Left hindlimb (tissue), 1 donor: Measurements from ENCODE around the gene HSF2BP.
"Not testable (repeated sequence)": the region's sequence is repeated elsewhere in the genome, so short reads cannot be mapped to it uniquely, and the experiment has no call there.

ENCODE experiments used
- DNase-seq: peaks from one replicate; pipeline ENCODE4 v3.0.0-alpha.2; 2018

HSF2BP gene

GRCh38 chr21:43687566-43688399 lies 28.5 kb upstream of the HSF2BP start:
- DNase-seq, result no peak

- no peak for DNase-seq
Measured at GRCh38 chr21:43686811-43687565, 27.7 kb upstream of the HSF2BP start.

GRCh38 chr21:43684424-43684823 lies 25.1 kb upstream of the HSF2BP start:
- DNase-seq, result no peak

GRCh38 chr21:43681650-43682049 lies 22.4 kb upstream of the HSF2BP start:
- no peak for DNase-seq

DNA sequence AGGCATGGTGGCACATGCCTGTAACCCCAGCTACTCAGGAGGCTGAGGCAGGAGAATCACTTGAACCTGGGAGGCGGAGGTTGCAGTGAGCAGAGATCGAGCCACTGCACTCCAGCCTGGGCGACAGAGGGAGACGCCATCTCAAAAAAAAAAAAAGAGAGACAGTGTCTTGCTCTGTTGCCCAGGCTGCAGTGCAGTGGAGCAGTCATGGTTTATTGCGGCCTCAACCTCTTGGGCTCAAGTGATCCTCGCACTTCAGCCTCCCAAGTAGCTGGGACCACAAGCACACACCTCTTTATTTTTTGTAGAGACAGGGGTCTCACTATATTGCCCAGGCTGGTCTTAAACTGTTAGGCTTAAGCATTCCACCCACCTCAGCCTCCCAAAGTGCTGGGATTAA lies 21.1 kb upstream of the HSF2BP start:
- not testable (repeated sequence) for DNase-seq

DNA sequence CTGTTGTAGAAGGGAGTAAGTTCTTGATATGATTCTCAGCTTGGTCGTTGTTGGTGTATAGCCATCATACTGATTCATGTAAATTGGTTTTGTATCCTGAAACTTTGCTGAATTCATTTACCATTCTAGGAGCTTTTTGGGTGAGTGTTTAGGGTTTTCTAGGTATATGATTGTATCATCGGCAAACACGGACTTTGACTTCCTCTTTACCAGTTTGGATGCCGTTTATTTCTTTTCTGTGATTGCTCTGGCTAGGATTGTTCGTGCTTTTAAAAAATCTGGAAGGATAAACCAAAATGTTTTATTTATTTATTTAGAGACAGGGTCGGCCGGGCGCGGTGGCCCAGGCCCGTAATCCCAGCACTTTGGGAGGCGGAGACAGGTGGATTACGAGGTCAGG lies 20.7 kb upstream of the HSF2BP start:
- DNase-seq, result no peak

DNA sequence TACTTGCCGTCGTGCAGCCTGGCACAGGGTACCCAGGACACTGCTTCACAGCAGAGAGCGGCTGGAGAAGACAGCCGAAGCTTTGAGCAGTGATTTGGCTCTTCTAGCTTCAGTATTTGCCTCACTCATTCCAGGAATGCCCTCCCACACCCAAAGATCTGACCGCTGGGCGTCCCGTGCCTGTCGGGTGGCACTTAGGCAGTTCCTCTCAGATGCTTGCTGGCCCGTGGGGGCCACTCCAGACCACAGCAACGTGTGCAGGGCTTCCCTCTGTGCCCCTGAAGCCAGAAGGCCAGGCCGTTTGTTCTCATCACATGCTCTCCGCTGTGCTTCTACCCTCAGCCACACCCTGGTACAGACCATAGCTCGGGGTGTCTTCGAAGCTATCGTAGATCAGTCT lies 17.1 kb upstream of the HSF2BP start:
- DNase-seq, result no peak

GRCh38 chr21:43675871-43676270 lies 16.6 kb upstream of the HSF2BP start:
- no peak for DNase-seq

DNA sequence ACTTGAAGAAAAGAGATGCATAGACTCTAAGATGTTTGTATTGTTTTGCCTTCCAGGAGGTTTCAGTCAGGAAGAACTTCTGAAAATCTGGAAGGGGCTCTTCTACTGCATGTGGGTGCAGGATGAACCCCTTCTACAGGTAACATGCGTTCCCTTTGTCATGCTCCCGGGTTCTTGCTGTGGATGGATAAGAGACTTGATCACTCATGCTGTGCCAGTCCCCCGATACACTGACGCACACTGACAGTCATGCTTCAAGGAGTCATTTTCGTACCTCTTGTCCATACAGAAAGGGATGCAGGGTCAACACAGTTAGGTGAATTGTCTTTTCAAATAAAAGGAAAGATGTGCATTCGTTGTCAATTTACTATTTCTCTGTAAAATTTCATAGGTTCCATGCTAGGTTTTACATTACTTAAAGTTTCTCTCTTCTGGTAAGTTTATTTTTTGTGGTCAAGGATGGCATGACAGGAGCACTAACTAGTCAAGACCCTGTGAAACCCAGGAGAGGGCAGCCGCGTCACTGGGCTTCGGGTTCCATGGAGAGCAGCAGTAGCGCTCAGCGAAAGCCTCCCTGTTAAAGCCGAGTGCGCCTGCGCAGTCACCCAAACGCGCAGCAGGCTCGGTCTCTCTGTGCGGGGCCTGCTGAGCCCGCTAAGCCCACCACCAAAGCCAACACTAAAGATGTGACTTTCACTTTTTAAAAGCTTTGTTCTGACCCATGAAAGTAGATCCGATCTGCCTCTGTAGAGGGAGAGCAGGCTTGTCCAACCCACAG lies 10.7 kb upstream of the HSF2BP start:
- no peak for DNase-seq

DNA sequence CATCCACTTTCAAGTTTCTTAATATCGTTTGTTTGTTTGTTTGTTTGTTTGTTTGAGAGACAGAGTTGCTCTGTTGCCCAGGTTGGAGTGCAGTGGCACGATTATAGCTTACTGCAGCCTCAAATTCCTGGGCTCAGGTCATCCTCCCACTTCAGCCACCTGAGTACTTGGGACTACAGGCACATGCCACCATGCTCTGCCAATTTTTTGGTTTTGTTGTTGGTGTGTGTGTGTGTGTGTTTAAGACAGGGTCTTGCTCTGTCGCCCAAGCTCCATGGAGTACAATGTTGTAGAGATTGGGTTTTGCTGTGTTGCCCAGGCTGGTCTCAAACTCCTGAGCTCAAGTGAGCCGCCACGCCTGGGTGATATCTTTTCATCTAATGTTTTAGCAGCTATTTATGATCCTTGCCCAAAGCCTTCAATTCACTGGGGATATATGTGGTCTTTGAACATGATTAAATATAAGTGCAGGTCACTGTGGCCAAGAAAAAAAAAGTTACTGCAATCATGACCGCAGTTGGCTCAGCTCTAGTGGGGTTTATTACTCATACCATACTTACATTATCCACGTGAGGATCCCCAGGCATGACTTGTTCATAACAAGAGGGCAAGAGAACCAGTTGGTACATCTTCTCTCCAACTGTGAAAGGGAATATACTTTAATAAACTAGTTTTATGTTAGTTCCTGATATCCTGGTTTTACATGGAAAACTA lies 8.1 kb upstream of the HSF2BP start:
- DNase-seq, result no peak

DNA sequence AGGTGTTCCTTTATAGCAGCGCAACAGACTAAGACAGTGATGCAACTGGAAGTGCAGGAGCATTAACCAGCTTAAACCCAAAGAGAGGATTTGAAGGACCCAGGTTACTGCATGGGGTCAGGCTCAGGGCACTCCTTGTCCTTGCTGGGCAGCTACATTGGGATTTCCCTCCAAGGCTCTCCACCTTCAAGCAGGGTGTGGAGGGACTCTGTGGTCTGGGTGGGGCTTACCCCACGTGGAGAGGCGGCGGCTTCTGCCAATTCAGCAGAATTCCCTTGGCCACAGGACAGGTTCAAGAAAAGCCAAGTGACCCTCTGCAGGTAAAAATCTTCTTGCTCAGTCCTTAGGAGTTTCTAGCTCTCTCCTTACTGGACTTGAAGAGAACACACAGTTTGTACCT lies 6.6 kb upstream of the HSF2BP start:
- no peak for DNase-seq

DNA sequence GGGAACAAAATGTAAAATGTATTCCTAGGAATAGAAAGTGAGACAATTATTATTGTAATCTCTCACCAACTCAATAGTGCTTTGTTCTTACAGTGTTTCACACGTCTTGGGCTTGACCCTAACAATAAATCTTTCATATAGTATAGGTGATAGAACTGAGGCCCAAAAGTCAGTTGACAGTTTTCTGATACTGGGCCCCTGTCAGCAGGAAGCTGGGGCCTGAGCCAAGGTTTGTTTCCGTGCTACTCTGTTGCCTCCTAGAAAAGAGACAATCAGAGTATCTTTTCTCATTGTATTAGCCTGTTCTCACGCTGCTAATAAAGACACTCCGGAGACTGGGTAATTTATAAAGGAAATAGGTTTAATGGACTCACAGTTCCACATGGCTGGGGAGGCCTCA lies 5.1 kb upstream of the HSF2BP start:
- DNase-seq, result no peak

DNA sequence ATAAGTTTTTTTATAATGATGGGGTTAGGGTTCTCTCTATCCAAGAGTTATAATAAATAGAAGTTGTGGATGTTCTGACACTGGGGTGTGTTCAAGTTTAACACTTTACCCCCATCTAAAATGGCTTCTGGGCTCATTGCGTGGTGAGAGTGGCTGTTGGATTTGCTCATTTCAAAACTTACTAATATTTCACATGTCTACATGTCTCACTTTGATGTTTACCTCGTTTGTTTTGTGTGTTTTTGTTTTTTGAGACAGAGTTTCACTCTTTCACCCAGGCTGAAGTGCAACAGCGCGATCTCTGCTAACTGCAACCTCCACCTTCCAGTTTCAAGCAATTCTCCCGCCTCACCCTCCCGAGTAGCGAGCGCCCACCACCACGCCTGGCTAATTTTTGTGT lies 3.7 kb upstream of the HSF2BP start:
- no peak for DNase-seq

- no peak for DNase-seq
Measured at GRCh38 chr21:43662286-43662685, 3.0 kb upstream of the HSF2BP start.

- no peak for DNase-seq
Measured at GRCh38 chr21:43658769-43659135, 536 bp downstream of the HSF2BP start.

DNA sequence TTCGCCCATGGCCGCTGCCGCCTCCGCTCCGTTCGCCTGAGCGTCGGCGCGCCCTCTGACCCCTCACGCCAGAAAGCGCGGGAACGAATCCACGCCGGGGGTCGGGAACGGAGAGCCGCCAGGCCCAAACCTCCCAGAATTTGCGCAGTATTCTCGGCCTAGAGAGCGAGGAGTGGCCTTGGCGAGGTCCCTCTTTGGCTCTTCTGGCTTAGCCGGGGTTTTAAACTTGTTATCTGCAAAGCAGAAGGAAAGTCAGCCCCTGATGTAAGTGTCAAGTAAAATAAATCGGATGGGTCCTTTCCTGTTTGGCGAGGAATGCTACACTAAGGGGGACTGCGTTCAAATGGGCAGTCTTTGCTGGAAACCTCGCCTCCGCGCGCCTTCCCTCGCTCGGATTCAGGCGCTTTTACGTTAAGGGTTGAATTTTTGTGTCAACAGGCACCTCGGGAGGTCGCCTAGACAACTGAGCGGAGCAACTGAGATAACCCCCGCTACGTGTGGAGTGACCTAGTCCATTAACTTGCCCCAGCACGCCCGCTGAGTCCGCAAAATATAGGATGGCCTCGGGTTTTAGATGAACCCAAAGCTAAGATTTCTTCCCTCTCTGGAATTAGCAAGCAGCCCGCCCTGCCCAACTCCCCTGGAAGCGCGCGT lies 1.1 kb downstream of the HSF2BP start:
- DNase-seq, result no peak

DNA sequence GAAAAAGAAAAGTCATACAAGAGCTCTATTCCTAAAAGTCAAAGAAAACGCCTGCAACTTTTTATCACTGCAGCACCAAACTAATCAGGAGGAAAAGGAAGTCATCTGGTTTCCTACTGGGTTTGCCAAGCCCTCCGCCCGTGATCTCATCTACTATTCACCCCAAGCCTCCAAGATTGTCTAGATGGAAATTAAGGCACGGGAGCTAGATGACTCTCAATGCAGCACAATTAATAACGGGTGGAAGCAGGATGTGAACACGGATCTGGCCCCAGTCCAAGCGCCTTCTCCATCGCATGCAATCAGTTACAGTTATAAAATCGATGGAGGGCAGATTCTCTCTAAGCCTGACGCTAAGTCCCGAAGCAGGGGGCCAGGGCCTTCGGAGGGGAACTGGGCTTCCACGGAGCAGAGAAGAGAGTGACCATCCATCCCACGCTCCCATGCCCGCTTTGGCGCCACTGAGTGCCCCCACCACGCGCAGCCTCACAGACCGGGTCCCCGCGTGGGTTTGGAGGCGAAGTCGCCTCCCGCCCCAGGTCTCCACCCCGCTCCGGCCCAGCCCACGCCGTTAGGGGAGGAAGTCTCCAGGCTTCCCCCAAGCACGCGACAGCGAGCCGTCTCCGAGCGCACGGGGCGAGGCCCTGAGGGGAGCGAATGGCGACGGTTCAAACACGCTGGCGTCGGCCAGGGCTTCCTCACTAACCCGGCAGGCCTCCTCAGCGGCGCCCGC lies 1.8 kb downstream of the HSF2BP start:
- no peak for DNase-seq

DNA sequence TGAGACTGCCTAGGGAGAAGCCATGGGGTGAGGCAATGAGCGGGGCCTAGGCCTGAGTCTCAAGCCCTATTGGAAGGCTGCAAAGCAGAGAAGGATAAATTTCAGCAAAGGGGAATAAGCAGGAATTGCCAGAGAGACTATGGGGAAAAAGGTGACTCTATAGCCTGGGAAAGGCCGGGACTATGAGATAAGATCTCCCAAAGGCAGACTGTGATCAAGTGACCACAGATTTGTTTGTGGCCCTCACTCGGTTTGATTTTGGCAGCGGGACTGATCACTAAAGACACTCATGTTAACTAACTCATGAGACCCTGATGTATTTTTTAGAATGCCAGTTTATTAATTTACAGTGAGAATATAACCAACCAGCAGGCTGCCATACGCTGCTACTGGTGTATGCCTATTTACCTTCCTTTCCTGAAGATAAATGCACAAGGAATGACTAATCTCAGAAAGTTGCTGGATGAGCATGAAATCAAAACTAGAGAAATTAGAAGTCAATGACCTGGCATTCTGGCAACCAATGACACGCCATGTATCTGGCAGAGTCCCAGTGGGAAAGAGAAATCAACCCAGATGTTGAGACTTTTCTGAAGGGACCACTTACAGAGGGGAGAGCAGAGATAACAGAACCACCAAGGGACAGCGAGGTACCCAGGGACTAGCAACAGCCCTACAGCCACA lies 4.3 kb downstream of the HSF2BP start:
- DNase-seq, result no peak

- DNase-seq, result no peak
Measured at GRCh38 chr21:43653626-43654025, 5.7 kb downstream of the HSF2BP start.

DNA sequence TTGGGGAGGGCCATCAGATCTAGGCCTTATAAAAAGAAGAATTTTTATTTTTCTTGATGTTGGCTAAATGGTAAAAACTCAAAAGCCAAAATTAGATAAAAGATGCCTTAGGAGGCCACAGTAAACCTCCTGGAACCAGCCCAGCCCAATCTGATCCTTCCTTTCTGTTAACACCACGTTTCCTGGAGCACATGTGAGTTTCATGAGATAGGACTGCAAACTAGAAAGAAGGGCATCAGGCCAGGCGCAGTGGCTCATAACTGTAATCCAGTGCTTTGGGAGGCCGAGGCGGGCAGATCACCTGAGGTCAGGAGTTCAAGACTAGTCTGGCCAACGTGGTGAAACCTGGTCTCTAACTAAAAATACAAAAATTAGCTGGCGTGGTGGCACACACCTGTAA lies 6.7 kb downstream of the HSF2BP start:
- DNase-seq, result no peak

GRCh38 chr21:43651926-43652325 lies 7.4 kb downstream of the HSF2BP start:
- DNase-seq, result not testable (repeated sequence)
